Right cardiac atrium (tissue), 5 donors: ENCODE results near the gene INPP5D. TPM values are rescaled to one million over a fixed set of nuclear protein-coding genes. Genes with fewer than 3 reads are reported as not detected.
A peak's percentile ranks its signal among the peaks of the same experiment; 100 is the strongest.

Experiments
- ATAC-seq, 2 donors: fragments of 200-7000 bp; cut with Tn5 transposase; one replicate each; pipeline versions ENCODE4 v1.8.0 to v1.9.1; 2020; ENCODE audit warnings: moderate library complexity in 2 of 2, mild to moderate bottlenecking in 1 of 2
- DNase-seq, 3 donors: peaks; one replicate each; pipeline ENCODE4 v3.0.0-alpha.2; 2020
- H3K27ac ChIP-seq: one replicate; pipeline ENCODE4 v1.5.1; 2013; ENCODE audit warnings: mild to moderate bottlenecking, low read length, control low read depth, moderate library complexity
- H3K27me3 ChIP-seq: one replicate; pipeline ENCODE4 v1.6.1; 2013; ENCODE audit not compliant: control insufficient read depth, insufficient read depth
- H3K4me1 ChIP-seq: one replicate; pipeline ENCODE4 v1.6.1; 2013; ENCODE audit warnings: low read length; ENCODE audit not compliant: control insufficient read depth, insufficient read depth
- H3K4me3 ChIP-seq: one replicate; pipeline ENCODE4 v1.5.1; 2013; ENCODE audit warnings: low read length, control low read depth
- H3K9me3 ChIP-seq: one replicate; pipeline ENCODE4 v1.6.1; 2013; ENCODE audit warnings: low read length; ENCODE audit not compliant: control insufficient read depth
- WGBS: extraction: QIAGEN DNeasy Blood & Tissue Kit; methylation state at CpG from one replicate; pipeline ENCODE4 v1.1.7; 2013; 5-methylcytosine and 5-hydroxymethylcytosine counted together
- intact Hi-C, 4 donors: fragments of 100-400 bp; cut with DNase I; formaldehyde crosslinking; loops; one replicate each; pipeline versions ENCODE4 v1.11.0 to v1.14.0; 2022 to 2023
- polyA plus RNA-seq: library from polyadenylated mRNA; stranded (reverse); fragments of 200-250 nt; gene quantifications from one replicate; pipeline ENCODE4 v1.2.3, GENCODE V29; 2013
- total RNA-seq, 4 donors: library from RNA; stranded (reverse); fragmentation: NEBNext Ultra II Directional; extraction: Animal tissue kit (Norgen Biotek cat#: 25700); gene quantifications; one replicate each; pipeline ENCODE4 v1.2.1, GENCODE V29; 2021
- donor health status: healthy with polysubstance abuse.
- donor health status: DM: no; HTN: yes; CAD: no.
- donor health status: DM: no; HTN: no; CAD: no.
- donor health status: DM: no; HTN: yes; CAD: no; lungs with severe emphysema.
- donor health status: DM: yes; HTN: yes; CAD: no.

INPP5D gene
- total and polyA plus RNA-seq, 5 donors, result 3.6 to 7.8 (median 6.9) TPM

- peaks cover 9% of the 10 kb centered on the region for H3K4me1 ChIP-seq
- no peak for ATAC-seq
- 78% methylated on average over 7 of the region's 7 CpGs for WGBS
Observed at GRCh38 chr2:233087713-233088112, 27.6 kb downstream of the INPP5D start.

GRCh38 chr2:233088972-233089345, 28.8 kb downstream of the INPP5D start:
- 87% methylated on average over 8 of the region's 8 CpGs for WGBS
- DNase-seq (no peak), ATAC-seq (no peak)
- intact Hi-C loops, result no loop called here
- Histone ChIP-seq H3K27ac (no peak overlapping the region), H3K27me3 (no peaks in the 10 kb centered on the region), H3K4me3 (no peak overlapping the region), H3K4me1 (no peaks in the 10 kb centered on the region), H3K9me3 (no peaks in the 10 kb centered on the region)

More at GRCh38 chr2:233087713-233088112, 27.6 kb downstream of the INPP5D start:
- no peak for DNase-seq
- Histone ChIP-seq H3K9me3 (no peaks in the 10 kb centered on the region), H3K4me3 (no peak overlapping the region), H3K27me3 (no peaks in the 10 kb centered on the region), H3K27ac (no peak overlapping the region)
- intact Hi-C loops, result no loop called here

GRCh38 chr2:233089851-233090250, 29.7 kb downstream of the INPP5D start:
- Histone ChIP-seq H3K9me3 (no peaks in the 10 kb centered on the region), H3K27me3 (no peaks in the 10 kb centered on the region), H3K27ac (no peak overlapping the region), H3K4me3 (no peak overlapping the region), H3K4me1 (no peaks in the 10 kb centered on the region)
- ATAC-seq, result no peak
- no peak for DNase-seq
- WGBS, result 94% methylated on average over 11 of the region's 11 CpGs
- intact Hi-C loops, result no loop called here

- Histone ChIP-seq H3K4me3 (no peak overlapping the region), H3K9me3 (no peaks in the 10 kb centered on the region), H3K27ac (no peak overlapping the region), H3K4me1 (no peaks in the 10 kb centered on the region), H3K27me3 (no peaks in the 10 kb centered on the region)
- DNase-seq (no peak), ATAC-seq (no peak)
- intact Hi-C loops, result no loop called here
- 88% methylated on average over 6 of the region's 6 CpGs for WGBS
Observed at GRCh38 chr2:233090879-233091278, 30.7 kb downstream of the INPP5D start.

- no peak overlapping the region for H3K4me3 ChIP-seq
- H3K27me3 ChIP-seq, result no peaks in the 10 kb centered on the region
- ATAC-seq, result no peak
- H3K4me1 ChIP-seq, result no peaks in the 10 kb centered on the region
- DNase-seq, result no peak
- intact Hi-C loops, result no loop called here
- H3K27ac ChIP-seq, result no peak overlapping the region
- no peaks in the 10 kb centered on the region for H3K9me3 ChIP-seq
- 78% methylated on average over 18 of the region's 18 CpGs for WGBS
Observed at GRCh38 chr2:233091595-233092375, 31.6 kb downstream of the INPP5D start.

GRCh38 chr2:233092432-233093165, 32.5 kb downstream of the INPP5D start:
- intact Hi-C loops, result no loop called here
- ATAC-seq, result peak in 1 of 2 donors; percentile 23
- 65% methylated on average over 9 of the region's 9 CpGs for WGBS

GRCh38 chr2:233093166-233093448, 33.0 kb downstream of the INPP5D start:
- WGBS, result 57% methylated on average over 1 of the region's 1 CpG
- DNase-seq, result no peak
- Histone ChIP-seq H3K4me1 (no peaks in the 10 kb centered on the region), H3K27me3 (no peaks in the 10 kb centered on the region), H3K4me3 (no peak overlapping the region), H3K27ac (no peak overlapping the region), H3K9me3 (no peaks in the 10 kb centered on the region)
- intact Hi-C loops, result no loop called here
- ATAC-seq, result no peak

More at GRCh38 chr2:233092432-233093165, 32.5 kb downstream of the INPP5D start:
- no peaks in the 10 kb centered on the region for H3K27me3 ChIP-seq
- no peak for DNase-seq
- H3K4me3 ChIP-seq, result no peak overlapping the region
- H3K27ac ChIP-seq, result no peak overlapping the region
- H3K9me3 ChIP-seq, result no peaks in the 10 kb centered on the region
- H3K4me1 ChIP-seq, result no peaks in the 10 kb centered on the region

GRCh38 chr2:233093721-233094120, 33.6 kb downstream of the INPP5D start:
- intact Hi-C loops, result no loop called here
- ATAC-seq (no peak), DNase-seq (no peak)
- WGBS, result 80% methylated on average over 4 of the region's 4 CpGs
- Histone ChIP-seq H3K27me3 (no peaks in the 10 kb centered on the region), H3K9me3 (no peaks in the 10 kb centered on the region), H3K4me1 (no peaks in the 10 kb centered on the region), H3K4me3 (no peak overlapping the region), H3K27ac (no peak overlapping the region)

- Histone ChIP-seq H3K27me3 (no peaks in the 10 kb centered on the region), H3K27ac (no peak overlapping the region), H3K9me3 (no peaks in the 10 kb centered on the region), H3K4me3 (no peak overlapping the region), H3K4me1 (no peaks in the 10 kb centered on the region)
- no peak for DNase-seq
- intact Hi-C loops, result no loop called here
- no peak for ATAC-seq
- 57% methylated on average over 6 of the region's 6 CpGs for WGBS
Observed at GRCh38 chr2:233094614-233095013, 34.5 kb downstream of the INPP5D start.

GRCh38 chr2:233096006-233096405, 35.9 kb downstream of the INPP5D start:
- intact Hi-C loops, result no loop called here
- Histone ChIP-seq H3K9me3 (no peaks in the 10 kb centered on the region), H3K4me1 (no peaks in the 10 kb centered on the region), H3K27ac (no peak overlapping the region), H3K4me3 (no peak overlapping the region), H3K27me3 (no peaks in the 10 kb centered on the region)
- WGBS, result 85% methylated on average over 6 of the region's 6 CpGs
- no peak for ATAC-seq
- no peak for DNase-seq

GRCh38 chr2:233098618-233099017, 38.5 kb downstream of the INPP5D start:
- intact Hi-C loops, result loop anchor here in 1 of 4 donors (2.0 kb wide), 1 partner anchor 152 kb away; the partner anchor contains the start of gene ATG16L1
- ATAC-seq, result peak; percentile 44 to 54
- WGBS, result 65% methylated on average over 11 of the region's 11 CpGs

More at GRCh38 chr2:233098618-233099017, 38.5 kb downstream of the INPP5D start:
- Histone ChIP-seq H3K4me1 (no peaks in the 10 kb centered on the region), H3K27me3 (no peaks in the 10 kb centered on the region), H3K4me3 (no peak overlapping the region), H3K27ac (no peak overlapping the region), H3K9me3 (no peaks in the 10 kb centered on the region)
- DNase-seq, result no peak
